Stimulated activated CD4-positive, alpha-beta T cell treated with anti-CD3 and anti-CD28 coated beads, Interleukin-4, amount 100 ng/mL, for 24 hours (primary cell): ENCODE results near the gene USP34.

Experiments
- DNase-seq: peaks from one replicate; pipeline ENCODE4 v3.0.0-alpha.2; 2020

Gene USP34

GRCh38 chr2:61368687-61369665 lies 101.9 kb downstream of the USP34 start:
- peak; percentile 12 for DNase-seq

- DNase-seq: no peak
Observed at GRCh38 chr2:61367177-61367576, 103.7 kb downstream of the USP34 start.

GRCh38 chr2:61363580-61363979 lies 107.3 kb downstream of the USP34 start:
- no peak for DNase-seq

GRCh38 chr2:61362873-61363272 lies 108.0 kb downstream of the USP34 start:
- no peak for DNase-seq

GRCh38 chr2:61361068-61361467 lies 109.8 kb downstream of the USP34 start:
- DNase-seq: no peak

GRCh38 chr2:61359058-61359457 lies 111.8 kb downstream of the USP34 start:
- no peak for DNase-seq

- no peak for DNase-seq
Observed at GRCh38 chr2:61357681-61358080, 113.2 kb downstream of the USP34 start.

GRCh38 chr2:61356958-61357350 lies 113.9 kb downstream of the USP34 start:
- DNase-seq: no peak

GRCh38 chr2:61356261-61356957 lies 114.5 kb downstream of the USP34 start:
- DNase-seq: no peak

- no peak for DNase-seq
Observed at GRCh38 chr2:61354543-61355197, 116.2 kb downstream of the USP34 start.

GRCh38 chr2:61353909-61354308 lies 117.0 kb downstream of the USP34 start:
- DNase-seq: no peak

GRCh38 chr2:61350777-61351176 lies 120.1 kb downstream of the USP34 start:
- no peak for DNase-seq

- DNase-seq: no peak
Observed at GRCh38 chr2:61343141-61343540, 127.7 kb downstream of the USP34 start.

GRCh38 chr2:61340242-61340641 lies 130.6 kb downstream of the USP34 start:
- no peak for DNase-seq

- no peak for DNase-seq
Observed at GRCh38 chr2:61338447-61338846, 132.4 kb downstream of the USP34 start.

GRCh38 chr2:61335187-61335586 lies 135.7 kb downstream of the USP34 start:
- no peak for DNase-seq

- DNase-seq: no peak
Observed at GRCh38 chr2:61334466-61334865, 136.4 kb downstream of the USP34 start.

- no peak for DNase-seq
Observed at GRCh38 chr2:61328707-61329251, 142.1 kb downstream of the USP34 start.

GRCh38 chr2:61327173-61327572 lies 143.7 kb downstream of the USP34 start:
- DNase-seq: no peak

- no peak for DNase-seq
Observed at GRCh38 chr2:61326423-61326822, 144.5 kb downstream of the USP34 start.

- no peak for DNase-seq
Observed at GRCh38 chr2:61320181-61320580, 150.7 kb downstream of the USP34 start.

GRCh38 chr2:61318553-61318952 lies 152.3 kb downstream of the USP34 start:
- DNase-seq: no peak

- DNase-seq: no peak
Observed at GRCh38 chr2:61295981-61296380, 174.9 kb downstream of the USP34 start.
